Panc1 (cell line): ENCODE measurements around the gene XIRP2. TPM values are rescaled to one million over a fixed set of nuclear protein-coding genes. Genes with fewer than 3 reads are reported as not detected.

Experiments used
- ATAC-seq: fragments of 200-7000 bp; cut with Tn5 transposase; 2 replicates; pipeline ENCODE4 v1.9.1; 2020; ENCODE audit warnings: mild to moderate bottlenecking, moderate library complexity
- BruUV-seq: library from RNA; stranded (reverse); fragments of 400-500 nt; replicated peaks from 2 replicates; lab custom pipeline; 2021; lab: Mats Ljungman, UMichigan
- CTCF ChIA-PET: fragments of 300-600 bp; sonication (Branson Sonifier 250); formaldehyde crosslinking; loops from one replicate; lab custom pipeline; 2022; ENCODE audit warnings: antibody characterized with exemption; lab: Charles Lee
- POLR2A ChIA-PET: fragments of 300-600 bp; sonication (Branson Sonifier 250); formaldehyde crosslinking; loops from one replicate; lab custom pipeline; 2022; ENCODE audit warnings: antibody characterized with exemption; lab: Charles Lee
- DNase-seq: peaks from one replicate; pipeline ENCODE4 v3.0.0-alpha.2; 2010; ENCODE audit warnings: low read depth, low spot score
- H3K27ac ChIP-seq: 2 replicates; pipeline ENCODE4 v1.5.1; 2011; ENCODE audit warnings: mild to moderate bottlenecking, low read length, inconsistent platforms
- H3K27me3 ChIP-seq: fragments of 200-500 bp; sonication (Bioruptor generic); 2 replicates; pipeline ENCODE4 v1.6.0; 2014; ENCODE audit warnings: low read length, inconsistent platforms; ENCODE audit not compliant: control insufficient read depth, insufficient read depth
- H3K36me3 ChIP-seq: fragments of 200-500 bp; sonication (Bioruptor generic); 2 replicates; pipeline ENCODE4 v1.5.1; 2014; ENCODE audit warnings: inconsistent platforms, mild to moderate bottlenecking, low read length, moderate library complexity; ENCODE audit not compliant: control insufficient read depth, insufficient read depth
- H3K4me1 ChIP-seq: 2 replicates; pipeline ENCODE4 v1.5.1; 2011; ENCODE audit warnings: inconsistent platforms, mild to moderate bottlenecking, low read length, moderate library complexity; ENCODE audit not compliant: control insufficient read depth, insufficient read depth
- H3K4me3 ChIP-seq, 2 experiments: 2 replicates each; pipeline ENCODE4 v1.5.1; 2011 to 2012; ENCODE audit warnings: low read depth in 2 of 2, low read length in 2 of 2, mild to moderate bottlenecking in 2 of 2, inconsistent platforms in 1 of 2, moderate library complexity in 1 of 2
- H3K9me3 ChIP-seq: fragments of 200-500 bp; sonication (Bioruptor generic); 2 replicates; pipeline ENCODE4 v1.5.1; 2014; ENCODE audit warnings: low read depth, mild to moderate bottlenecking, inconsistent platforms, low read length, moderate library complexity; ENCODE audit not compliant: control insufficient read depth, insufficient read depth
- CTCF ChIP-seq: fragments of 450-650 bp; IDR thresholded peaks from 2 replicates; pipeline ENCODE4 v1.5.1; 2017; ENCODE audit warnings: mild to moderate bottlenecking
- POLR2AphosphoS5 ChIP-seq: IDR thresholded peaks from 2 replicates; pipeline ENCODE4 v1.6.1; 2012; ENCODE audit warnings: mild to moderate bottlenecking, low read depth, low read length, moderate library complexity
- REST ChIP-seq, 2 experiments: IDR thresholded peaks; 2 replicates each; pipeline ENCODE4 v1.6.1; 2011 to 2012; ENCODE audit warnings: low read depth in 2 of 2, control low read depth in 1 of 2, low read length in 1 of 2, mild to moderate bottlenecking in 1 of 2, moderate library complexity in 1 of 2; ENCODE audit not compliant: insufficient read depth in 1 of 2
- SIN3A ChIP-seq: IDR thresholded peaks from 2 replicates; pipeline ENCODE4 v1.6.1; 2012; ENCODE audit warnings: low read depth, mild to moderate bottlenecking, low read length, moderate library complexity, borderline replicate concordance; ENCODE audit not compliant: insufficient read depth
- TCF7L2 ChIP-seq: IDR thresholded peaks from 2 replicates; pipeline ENCODE4 v1.6.1; 2011; ENCODE audit warnings: mild to moderate bottlenecking, low read depth, low read length, inconsistent platforms
- in situ Hi-C: cut with HindIII; loops from 2 replicates; pipeline ENCODE4 v1.10.0; 2016; ENCODE audit warnings: low sequenced_read_pairs, low pct_unique_long_range_greater_than_20kb
- intact Hi-C: fragments of 100-400 bp; cut with micrococcal nuclease; formaldehyde crosslinking; loops from one replicate; pipeline ENCODE4 v1.10.0; 2022; ENCODE audit not compliant: unreplicated experiment
- total RNA-seq: library from RNA; stranded (reverse); gene quantifications from one replicate; pipeline ENCODE4 v1.2.1, GENCODE V29; 2021; ENCODE audit not compliant: unreplicated experiment

The XIRP2 gene
- total RNA-seq, 1 experiment from 2014 or later = not detected

GRCh38 chr2:167128130-167128529, 239.8 kb downstream of the XIRP2 start:
- no peak for ATAC-seq
- no peak for DNase-seq
- Histone ChIP-seq H3K4me1 (no peaks in the 10 kb centered on the region), H3K4me3 (no peak overlapping the region), H3K36me3 (no peaks in the 10 kb centered on the region), H3K27me3 (no peaks in the 10 kb centered on the region), H3K9me3 (no peaks in the 10 kb centered on the region), H3K27ac (no peak overlapping the region)
- TF ChIP-seq REST (IDR thresholded peaks at IDR 0.05; ENCODE audit: insufficient read depth in 1 of 2, low read depth in 2 of 2, low read length in 1 of 2) (no peak), POLR2AphosphoS5 (no peak), CTCF (no peak), SIN3A (no peak), TCF7L2 (no peak)
- POLR2A ChIA-PET = no interaction called here
- BruUV-seq = no TSS peak
- in situ Hi-C loops (no loop called here), intact Hi-C loops (no loop called here)
- CTCF ChIA-PET = no interaction called here

GRCh38 chr2:167132066-167132465, 243.8 kb downstream of the XIRP2 start:
- intact Hi-C loops (no loop called here), in situ Hi-C loops (no loop called here)
- H3K9me3 ChIP-seq = no peaks in the 10 kb centered on the region
- no peak overlapping the region for H3K27ac ChIP-seq
- DNase-seq (no peak), ATAC-seq (no peak)
- H3K36me3 ChIP-seq = no peaks in the 10 kb centered on the region
- H3K27me3 ChIP-seq = no peaks in the 10 kb centered on the region
- CTCF ChIA-PET = no interaction called here
- BruUV-seq = no TSS peak
- POLR2A ChIA-PET = no interaction called here
- TF ChIP-seq REST (IDR thresholded peaks at IDR 0.05; ENCODE audit: insufficient read depth in 1 of 2, low read depth in 2 of 2, low read length in 1 of 2) (no peak), TCF7L2 (no peak), POLR2AphosphoS5 (no peak), CTCF (no peak), SIN3A (no peak)
- H3K4me1 ChIP-seq = no peaks in the 10 kb centered on the region
- no peak overlapping the region for H3K4me3 ChIP-seq
